Muscle layer of colon (tissue), 2 donors: ENCODE measurements around the gene ZNF280D.
"Not testable (repeated sequence)": the region's sequence is repeated elsewhere in the genome, so short reads cannot be mapped to it uniquely, and the experiment has no call there.

Experiments
- H3K27ac ChIP-seq: one replicate; pipeline ENCODE4 v1.7.0; 2013; ENCODE audit warnings: low read depth, mild to moderate bottlenecking, low read length, moderate library complexity
- H3K27me3 ChIP-seq, 2 donors: one replicate each; pipeline ENCODE4 v1.7.0; 2013; ENCODE audit warnings: low read length in 2 of 2, mild to moderate bottlenecking in 2 of 2; ENCODE audit not compliant: insufficient read depth in 2 of 2, control insufficient read depth in 1 of 2
- H3K36me3 ChIP-seq: one replicate; pipeline ENCODE4 v1.7.0; 2013; ENCODE audit warnings: mild to moderate bottlenecking, low read length; ENCODE audit not compliant: insufficient read depth
- H3K4me1 ChIP-seq: one replicate; pipeline ENCODE4 v1.7.0; 2013; ENCODE audit warnings: mild to moderate bottlenecking, low read length; ENCODE audit not compliant: insufficient read depth
- H3K4me3 ChIP-seq, 2 donors: one replicate each; pipeline ENCODE4 v1.7.0; 2013; ENCODE audit warnings: low read length in 2 of 2, low read depth in 1 of 2, mild to moderate bottlenecking in 1 of 2, moderate library complexity in 1 of 2
- H3K9ac ChIP-seq: one replicate; pipeline ENCODE4 v1.7.0; 2013; ENCODE audit warnings: low read length
- H3K9me3 ChIP-seq: one replicate; pipeline ENCODE4 v1.7.0; 2013; ENCODE audit warnings: mild to moderate bottlenecking, low read length
- donor health status: abdominal sarcoma.
- donor health status: Adenocarcinoma of cecum.

ZNF280D gene

GRCh38 chr15:56709502-56709901 lies 23.8 kb downstream of the ZNF280D start:
- not testable (repeated sequence) for H3K36me3 ChIP-seq, H3K27ac ChIP-seq, H3K9me3 ChIP-seq, H3K9ac ChIP-seq, H3K4me3 ChIP-seq, H3K4me1 ChIP-seq, H3K27me3 ChIP-seq

GRCh38 chr15:56699743-56700142 lies 33.6 kb downstream of the ZNF280D start:
- Histone ChIP-seq H3K4me1 (no peaks in the 10 kb centered on the region), H3K27ac (no peak overlapping the region), H3K9ac (no peak overlapping the region), H3K9me3 (no peaks in the 10 kb centered on the region), H3K4me3 (no peak overlapping the region), H3K36me3 (peaks cover 30% of the 10 kb centered on the region), H3K27me3 (no peaks in the 10 kb centered on the region)

- Histone ChIP-seq H3K36me3 (peaks cover 27% of the 10 kb centered on the region), H3K9me3 (no peaks in the 10 kb centered on the region), H3K4me1 (no peaks in the 10 kb centered on the region), H3K27me3 (no peaks in the 10 kb centered on the region), H3K4me3 (no peak overlapping the region), H3K9ac (no peak overlapping the region), H3K27ac (no peak overlapping the region)
Observed at GRCh38 chr15:56698270-56698669, 35.0 kb downstream of the ZNF280D start.

GRCh38 chr15:56693761-56694160 lies 39.5 kb downstream of the ZNF280D start:
- Histone ChIP-seq H3K27ac (no peak overlapping the region), H3K4me1 (no peaks in the 10 kb centered on the region), H3K4me3 (no peak overlapping the region), H3K27me3 (no peaks in the 10 kb centered on the region), H3K9me3 (no peaks in the 10 kb centered on the region), H3K36me3 (peaks cover 6% of the 10 kb centered on the region), H3K9ac (no peak overlapping the region)

- no peak overlapping the region for H3K9ac ChIP-seq
- H3K27me3 ChIP-seq = no peaks in the 10 kb centered on the region
- H3K4me1 ChIP-seq = no peaks in the 10 kb centered on the region
- no peaks in the 10 kb centered on the region for H3K9me3 ChIP-seq
- no peaks in the 10 kb centered on the region for H3K36me3 ChIP-seq
- H3K27ac ChIP-seq = no peak overlapping the region
- no peak overlapping the region for H3K4me3 ChIP-seq
Observed at GRCh38 chr15:56690733-56691132, 42.6 kb downstream of the ZNF280D start.

- no peak overlapping the region for H3K9ac ChIP-seq
- no peaks in the 10 kb centered on the region for H3K9me3 ChIP-seq
- no peaks in the 10 kb centered on the region for H3K36me3 ChIP-seq
- H3K27me3 ChIP-seq = no peaks in the 10 kb centered on the region
- H3K4me1 ChIP-seq = no peaks in the 10 kb centered on the region
- no peak overlapping the region for H3K4me3 ChIP-seq
- no peak overlapping the region for H3K27ac ChIP-seq
Observed at GRCh38 chr15:56683908-56684307, 49.4 kb downstream of the ZNF280D start.

GRCh38 chr15:56681113-56681512 lies 52.2 kb downstream of the ZNF280D start:
- H3K9ac ChIP-seq = no peak overlapping the region
- H3K4me1 ChIP-seq = no peaks in the 10 kb centered on the region
- no peak overlapping the region for H3K4me3 ChIP-seq
- H3K9me3 ChIP-seq = no peaks in the 10 kb centered on the region
- H3K27me3 ChIP-seq = no peaks in the 10 kb centered on the region
- H3K36me3 ChIP-seq = peaks cover 11% of the 10 kb centered on the region
- H3K27ac ChIP-seq = no peak overlapping the region

GRCh38 chr15:56679225-56679624 lies 54.1 kb downstream of the ZNF280D start:
- Histone ChIP-seq H3K27ac (no peak overlapping the region), H3K4me1 (no peaks in the 10 kb centered on the region), H3K36me3 (peaks cover 11% of the 10 kb centered on the region), H3K27me3 (no peaks in the 10 kb centered on the region), H3K9me3 (no peaks in the 10 kb centered on the region), H3K4me3 (no peak overlapping the region), H3K9ac (no peak overlapping the region)

- no peaks in the 10 kb centered on the region for H3K9me3 ChIP-seq
- no peaks in the 10 kb centered on the region for H3K4me1 ChIP-seq
- no peak overlapping the region for H3K4me3 ChIP-seq
- no peak overlapping the region for H3K27ac ChIP-seq
- H3K9ac ChIP-seq = no peak overlapping the region
- H3K36me3 ChIP-seq = peaks cover 11% of the 10 kb centered on the region
- no peaks in the 10 kb centered on the region for H3K27me3 ChIP-seq
Observed at GRCh38 chr15:56678571-56678970, 54.7 kb downstream of the ZNF280D start.

- H3K27ac ChIP-seq = no peak overlapping the region
Observed at GRCh38 chr15:56677271-56677670, 56.0 kb downstream of the ZNF280D start.

GRCh38 chr15:56675930-56676329 lies 57.4 kb downstream of the ZNF280D start:
- H3K9me3 ChIP-seq = no peaks in the 10 kb centered on the region
- H3K4me1 ChIP-seq = no peaks in the 10 kb centered on the region
- no peak overlapping the region for H3K9ac ChIP-seq
- no peak overlapping the region for H3K4me3 ChIP-seq
- peaks cover 11% of the 10 kb centered on the region for H3K36me3 ChIP-seq
- H3K27ac ChIP-seq = no peak overlapping the region
- no peaks in the 10 kb centered on the region for H3K27me3 ChIP-seq

More at GRCh38 chr15:56677271-56677670, 56.0 kb downstream of the ZNF280D start:
- H3K9me3 ChIP-seq = no peaks in the 10 kb centered on the region
- peaks cover 11% of the 10 kb centered on the region for H3K36me3 ChIP-seq
- H3K4me1 ChIP-seq = no peaks in the 10 kb centered on the region
- H3K4me3 ChIP-seq = no peak overlapping the region
- no peak overlapping the region for H3K9ac ChIP-seq
- H3K27me3 ChIP-seq = no peaks in the 10 kb centered on the region

- no peaks in the 10 kb centered on the region for H3K9me3 ChIP-seq
- H3K27me3 ChIP-seq = no peaks in the 10 kb centered on the region
- H3K36me3 ChIP-seq = peaks cover 11% of the 10 kb centered on the region
- no peak overlapping the region for H3K4me3 ChIP-seq
- H3K27ac ChIP-seq = no peak overlapping the region
- no peaks in the 10 kb centered on the region for H3K4me1 ChIP-seq
- no peak overlapping the region for H3K9ac ChIP-seq
Observed at GRCh38 chr15:56674857-56675256, 58.5 kb downstream of the ZNF280D start.
